Type B pancreatic cell (in vitro differentiated cells): ENCODE data around the gene SLAMF6. TPM values are rescaled to one million over a fixed set of nuclear protein-coding genes. Genes with fewer than 3 reads are reported as not detected.

ENCODE experiments used
- DNase-seq: peaks from one replicate; pipeline ENCODE4 v3.0.0; 2021; ENCODE audit warnings: mixed read lengths; ENCODE audit not compliant: unreplicated experiment; ENCODE audit errors: extremely low spot score
- H3K27ac Mint-ChIP-seq: 2 replicates; pipeline ENCODE4 v1.8.0; 2021; ENCODE audit warnings: mild to moderate bottlenecking, mixed read lengths
- H3K27me3 Mint-ChIP-seq: 2 replicates; pipeline ENCODE4 v1.8.0; 2021; ENCODE audit warnings: mixed read lengths
- H3K36me3 Mint-ChIP-seq: 2 replicates; pipeline ENCODE4 v1.8.0; 2021; ENCODE audit warnings: mixed read lengths
- H3K4me1 Mint-ChIP-seq: one replicate; pipeline ENCODE4 v1.8.0; 2021; ENCODE audit warnings: mixed read lengths; ENCODE audit not compliant: unreplicated experiment
- H3K4me3 Mint-ChIP-seq: 2 replicates; pipeline ENCODE4 v1.8.0; 2021; ENCODE audit warnings: mild to moderate bottlenecking, mixed read lengths
- H3K9me3 Mint-ChIP-seq: 2 replicates; pipeline ENCODE4 v1.8.0; 2021; ENCODE audit warnings: mixed read lengths
- total RNA-seq: library from RNA; stranded (reverse); gene quantifications from 2 replicates; pipeline ENCODE4 v1.2.1, GENCODE V29; 2021; ENCODE audit warnings: low replicate concordance
- TF ChIP-seq, protein P1 (sequence below): fragments of 200-600 bp; sonication (generic); conservative IDR thresholded peaks from 2 replicates; pipeline ENCODE4 v1.5.0; 2021; ENCODE audit warnings: antibody characterized with exemption, mild to moderate bottlenecking

The SLAMF6 gene
- total RNA-seq, 1 donor from 2014 or later: not detected

- Mint-ChIP-seq H3K4me3 (no peak overlapping the region), H3K4me1 (no peaks in the 10 kb centered on the region), H3K27me3 (peaks cover 11% of the 10 kb centered on the region), H3K9me3 (no peaks in the 10 kb centered on the region), H3K36me3 (no peaks in the 10 kb centered on the region), H3K27ac (no peak overlapping the region)
- TF ChIP-seq, protein P1, sequence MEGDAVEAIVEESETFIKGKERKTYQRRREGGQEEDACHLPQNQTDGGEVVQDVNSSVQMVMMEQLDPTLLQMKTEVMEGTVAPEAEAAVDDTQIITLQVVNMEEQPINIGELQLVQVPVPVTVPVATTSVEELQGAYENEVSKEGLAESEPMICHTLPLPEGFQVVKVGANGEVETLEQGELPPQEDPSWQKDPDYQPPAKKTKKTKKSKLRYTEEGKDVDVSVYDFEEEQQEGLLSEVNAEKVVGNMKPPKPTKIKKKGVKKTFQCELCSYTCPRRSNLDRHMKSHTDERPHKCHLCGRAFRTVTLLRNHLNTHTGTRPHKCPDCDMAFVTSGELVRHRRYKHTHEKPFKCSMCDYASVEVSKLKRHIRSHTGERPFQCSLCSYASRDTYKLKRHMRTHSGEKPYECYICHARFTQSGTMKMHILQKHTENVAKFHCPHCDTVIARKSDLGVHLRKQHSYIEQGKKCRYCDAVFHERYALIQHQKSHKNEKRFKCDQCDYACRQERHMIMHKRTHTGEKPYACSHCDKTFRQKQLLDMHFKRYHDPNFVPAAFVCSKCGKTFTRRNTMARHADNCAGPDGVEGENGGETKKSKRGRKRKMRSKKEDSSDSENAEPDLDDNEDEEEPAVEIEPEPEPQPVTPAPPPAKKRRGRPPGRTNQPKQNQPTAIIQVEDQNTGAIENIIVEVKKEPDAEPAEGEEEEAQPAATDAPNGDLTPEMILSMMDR: no peak
- DNase-seq: no peak
Measured at GRCh38 chr1:160553778-160554177, 30.7 kb upstream of the SLAMF6 start.

- peaks cover 8% of the 10 kb centered on the region for H3K27me3 Mint-ChIP-seq
- no peaks in the 10 kb centered on the region for H3K4me1 Mint-ChIP-seq
- H3K4me3 Mint-ChIP-seq: no peak overlapping the region
- H3K36me3 Mint-ChIP-seq: no peaks in the 10 kb centered on the region
- TF ChIP-seq, protein P1: no peak
- no peak for DNase-seq
- H3K9me3 Mint-ChIP-seq: no peaks in the 10 kb centered on the region
- no peak overlapping the region for H3K27ac Mint-ChIP-seq
Measured at GRCh38 chr1:160552425-160552824, 29.4 kb upstream of the SLAMF6 start.

DNA sequence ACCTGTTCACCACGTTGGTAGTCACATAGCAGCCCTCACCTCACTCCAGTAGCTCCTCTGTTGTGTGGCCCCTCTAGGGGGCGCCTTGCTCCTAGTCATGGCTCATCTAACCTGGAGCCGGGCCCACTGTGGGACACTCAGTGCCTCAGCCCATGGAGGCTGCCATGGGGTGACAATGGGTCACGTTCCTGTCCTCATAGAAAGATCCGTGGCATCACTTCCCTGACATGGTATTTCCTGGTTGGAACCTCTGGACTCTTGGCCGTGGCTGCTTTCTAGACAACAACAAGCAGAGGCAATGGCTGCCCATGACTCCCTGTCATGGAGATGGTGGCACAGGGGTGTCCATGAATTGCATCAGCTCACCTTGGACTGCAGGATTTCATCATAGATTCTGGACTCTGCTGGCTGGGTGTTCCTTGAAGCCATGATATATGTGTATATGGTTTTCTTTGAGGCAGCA, 27.5 kb upstream of the SLAMF6 start:
- H3K4me3 Mint-ChIP-seq: no peak overlapping the region
- H3K9me3 Mint-ChIP-seq: no peaks in the 10 kb centered on the region
- TF ChIP-seq, protein P1: no peak
- H3K36me3 Mint-ChIP-seq: no peaks in the 10 kb centered on the region
- DNase-seq: no peak
- no peak overlapping the region for H3K27ac Mint-ChIP-seq
- peaks cover 4% of the 10 kb centered on the region for H3K27me3 Mint-ChIP-seq
- no peaks in the 10 kb centered on the region for H3K4me1 Mint-ChIP-seq

DNA sequence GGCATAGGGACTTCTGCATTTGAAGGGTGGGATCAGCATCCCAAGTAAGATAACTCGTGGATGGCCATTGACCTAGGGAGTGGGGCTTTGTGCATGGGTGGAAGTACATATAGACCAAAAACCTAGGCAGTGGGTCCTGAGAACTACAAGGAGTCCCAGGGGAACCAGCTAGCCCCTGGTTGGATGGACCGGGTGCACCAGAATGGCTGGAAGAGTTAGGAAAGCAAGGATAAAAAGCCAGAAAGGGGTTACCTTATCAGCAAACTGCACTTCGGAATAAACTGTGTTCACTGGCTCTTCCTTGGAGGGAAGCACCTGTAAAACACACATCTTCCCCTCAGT, 26.6 kb upstream of the SLAMF6 start:
- Mint-ChIP-seq H3K4me3 (no peak overlapping the region), H3K27me3 (peaks cover 4% of the 10 kb centered on the region), H3K27ac (no peak overlapping the region), H3K36me3 (no peaks in the 10 kb centered on the region), H3K4me1 (no peaks in the 10 kb centered on the region), H3K9me3 (no peaks in the 10 kb centered on the region)
- TF ChIP-seq, protein P1: no peak
- DNase-seq: no peak

- Mint-ChIP-seq H3K36me3 (no peaks in the 10 kb centered on the region), H3K4me3 (no peak overlapping the region)
Measured at GRCh38 chr1:160548960-160549664, 26.1 kb upstream of the SLAMF6 start.

More at GRCh38 chr1:160548960-160549664, 26.1 kb upstream of the SLAMF6 start:
- Mint-ChIP-seq H3K9me3 (no peaks in the 10 kb centered on the region), H3K4me1 (no peaks in the 10 kb centered on the region), H3K27me3 (peaks cover 4% of the 10 kb centered on the region), H3K27ac (no peak overlapping the region)
- TF ChIP-seq, protein P1: no peak
- DNase-seq: no peak
